Stimulated activated CD4-positive, alpha-beta T cell treated with anti-CD3 and anti-CD28 coated beads, Interleukin-2, amount 100 ng/mL, for 48 hours (primary cell): Measurements from ENCODE around the gene MLXIPL.
"Not testable (repeated sequence)": the region's sequence is repeated elsewhere in the genome, so short reads cannot be mapped to it uniquely, and the experiment has no call there.

Experiments used
- DNase-seq, 2 donors: peaks; one replicate each; pipeline ENCODE4 v3.0.0-alpha.2; 2020

The MLXIPL gene, protein sequence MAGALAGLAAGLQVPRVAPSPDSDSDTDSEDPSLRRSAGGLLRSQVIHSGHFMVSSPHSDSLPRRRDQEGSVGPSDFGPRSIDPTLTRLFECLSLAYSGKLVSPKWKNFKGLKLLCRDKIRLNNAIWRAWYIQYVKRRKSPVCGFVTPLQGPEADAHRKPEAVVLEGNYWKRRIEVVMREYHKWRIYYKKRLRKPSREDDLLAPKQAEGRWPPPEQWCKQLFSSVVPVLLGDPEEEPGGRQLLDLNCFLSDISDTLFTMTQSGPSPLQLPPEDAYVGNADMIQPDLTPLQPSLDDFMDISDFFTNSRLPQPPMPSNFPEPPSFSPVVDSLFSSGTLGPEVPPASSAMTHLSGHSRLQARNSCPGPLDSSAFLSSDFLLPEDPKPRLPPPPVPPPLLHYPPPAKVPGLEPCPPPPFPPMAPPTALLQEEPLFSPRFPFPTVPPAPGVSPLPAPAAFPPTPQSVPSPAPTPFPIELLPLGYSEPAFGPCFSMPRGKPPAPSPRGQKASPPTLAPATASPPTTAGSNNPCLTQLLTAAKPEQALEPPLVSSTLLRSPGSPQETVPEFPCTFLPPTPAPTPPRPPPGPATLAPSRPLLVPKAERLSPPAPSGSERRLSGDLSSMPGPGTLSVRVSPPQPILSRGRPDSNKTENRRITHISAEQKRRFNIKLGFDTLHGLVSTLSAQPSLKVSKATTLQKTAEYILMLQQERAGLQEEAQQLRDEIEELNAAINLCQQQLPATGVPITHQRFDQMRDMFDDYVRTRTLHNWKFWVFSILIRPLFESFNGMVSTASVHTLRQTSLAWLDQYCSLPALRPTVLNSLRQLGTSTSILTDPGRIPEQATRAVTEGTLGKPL

DNA sequence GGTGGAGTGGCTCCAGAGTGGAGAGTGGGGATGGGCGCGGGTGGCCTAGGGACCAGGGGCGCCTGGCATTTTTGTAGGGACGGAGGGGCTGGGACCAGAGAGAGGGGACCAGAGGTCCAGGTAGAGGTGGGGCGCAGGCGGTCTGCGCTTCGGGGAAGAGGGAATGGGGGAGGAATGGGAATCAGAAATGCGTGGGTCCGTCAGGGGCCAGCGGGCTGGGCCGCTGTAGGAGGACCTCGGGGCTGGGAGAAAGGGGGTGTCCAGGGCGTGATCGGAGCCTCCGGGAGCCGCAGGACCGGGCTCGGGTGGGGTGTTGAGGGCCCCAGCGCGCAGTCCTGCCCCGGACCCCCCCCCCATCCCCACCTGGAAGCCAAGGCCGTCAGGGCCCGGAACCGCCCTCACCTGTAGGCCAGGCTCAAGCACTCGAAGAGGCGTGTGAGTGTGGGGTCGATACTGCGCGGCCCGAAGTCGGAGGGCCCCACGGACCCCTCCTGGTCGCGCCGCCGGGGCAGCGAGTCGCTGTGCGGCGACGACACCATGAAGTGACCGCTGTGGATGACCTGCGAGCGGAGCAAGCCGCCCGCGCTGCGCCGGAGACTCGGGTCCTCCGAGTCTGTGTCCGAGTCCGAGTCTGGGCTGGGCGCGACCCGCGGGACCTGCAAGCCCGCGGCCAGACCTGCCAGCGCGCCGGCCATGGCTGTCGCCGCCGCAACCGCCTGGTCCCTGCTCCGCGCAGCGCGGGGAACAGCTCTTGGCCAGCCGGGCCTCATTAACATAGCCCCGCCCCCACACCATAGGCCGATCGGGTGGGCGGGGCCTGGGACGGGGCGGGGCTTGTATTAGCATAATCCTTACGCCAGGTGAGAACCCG is at the start of gene MLXIPL:
Gene MLXIPL (minus strand): TSS at position 725 of the 871 bp plus-strand sequence. CDS start 30 bp downstream, at position 695.
- DNase-seq: peak; percentile 62 to 67

DNA sequence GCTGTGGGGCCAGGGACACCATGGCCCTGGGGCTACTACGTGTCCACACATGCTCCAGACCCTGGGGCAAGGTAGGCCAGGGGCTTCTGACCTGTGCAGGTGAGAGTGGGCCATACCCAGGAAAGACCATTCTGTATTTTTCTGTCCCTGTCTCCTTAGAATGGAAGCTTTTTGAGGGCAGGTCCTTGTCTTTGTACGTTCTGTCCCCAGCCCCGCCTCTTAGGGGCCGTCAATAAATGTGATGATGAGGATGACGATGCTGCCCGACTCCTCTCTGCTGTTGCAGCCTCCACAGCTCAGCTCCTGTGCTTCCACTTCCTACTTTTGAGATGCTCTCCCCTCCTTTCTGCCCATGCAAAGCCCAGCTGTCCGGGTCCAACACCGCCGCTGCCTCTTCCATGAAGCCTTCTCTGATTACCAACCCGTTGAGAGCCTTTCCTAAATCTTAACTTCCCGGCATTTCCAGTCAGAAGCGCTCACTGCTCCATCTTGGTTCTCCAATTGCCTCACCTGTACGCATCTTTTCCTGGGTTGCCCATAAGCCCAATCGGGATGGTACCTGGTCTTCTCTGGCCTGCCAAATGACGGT is 47.6 kb upstream of the MLXIPL start:
- no peak for DNase-seq

DNA sequence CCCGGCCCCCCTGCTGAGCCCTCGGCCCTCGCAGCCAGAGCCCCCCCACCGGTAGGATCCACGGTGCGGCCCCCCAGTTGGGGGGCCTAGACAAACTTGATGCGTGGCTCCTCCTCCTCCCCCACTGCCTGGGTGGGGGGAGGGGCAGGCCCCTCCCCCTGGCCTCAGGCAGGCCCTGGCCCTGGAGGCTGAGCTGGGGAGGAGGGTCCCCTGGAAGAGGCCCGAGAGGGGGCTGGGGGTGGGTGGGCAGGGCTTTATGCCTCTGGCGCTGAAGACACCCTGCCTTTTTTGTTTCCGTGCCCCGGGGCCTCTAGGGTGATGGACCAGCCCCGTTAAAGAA is 47.0 kb upstream of the MLXIPL start:
- no peak for DNase-seq

DNA sequence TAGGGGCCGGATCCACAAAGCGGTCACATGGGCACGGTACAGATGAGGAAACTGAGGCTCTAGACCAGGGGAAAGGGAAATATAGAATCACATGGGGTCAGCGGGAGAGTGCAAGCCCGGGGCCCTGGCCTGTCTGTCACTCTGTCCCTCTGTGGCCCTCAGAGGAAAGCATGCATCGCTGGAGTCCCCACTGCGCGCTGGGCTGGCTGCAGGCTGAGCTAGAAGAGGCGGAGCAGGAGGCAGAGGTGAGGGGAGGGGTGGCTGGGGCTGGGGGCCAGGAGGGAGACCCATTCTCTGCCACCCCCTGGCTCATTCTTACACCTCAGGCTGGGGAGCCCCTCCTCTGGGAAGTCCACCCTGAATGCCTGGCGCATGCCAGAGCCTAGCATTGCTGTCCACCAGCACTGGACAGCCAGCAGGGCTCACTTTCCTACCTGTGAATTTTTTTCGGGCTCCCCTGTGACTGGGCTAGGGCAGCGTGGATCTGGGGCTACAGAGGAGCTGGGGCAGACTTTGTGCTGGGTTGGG is 45.6 kb upstream of the MLXIPL start:
- DNase-seq: no peak

DNA sequence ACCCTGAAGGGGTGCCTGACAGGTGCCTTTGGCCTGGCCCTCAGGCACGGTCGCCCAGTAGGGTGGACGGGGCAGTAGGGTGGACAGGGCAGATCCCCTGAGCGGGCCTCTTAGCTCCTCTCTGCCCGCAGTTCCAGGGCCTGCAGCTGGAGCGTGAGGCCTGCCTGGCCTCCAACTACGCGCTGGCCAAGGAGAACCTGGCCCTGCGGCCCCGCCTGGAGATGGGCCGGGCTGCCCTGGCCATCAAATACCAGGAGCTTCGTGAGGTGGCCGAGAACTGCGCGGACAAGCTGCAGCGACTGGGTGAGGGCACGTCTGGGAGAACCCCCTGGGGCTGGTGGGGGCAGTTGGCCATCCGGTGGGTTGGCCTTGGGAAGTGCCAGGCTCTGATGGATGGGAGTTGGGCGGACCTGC is 45.0 kb upstream of the MLXIPL start:
- DNase-seq: no peak

DNA sequence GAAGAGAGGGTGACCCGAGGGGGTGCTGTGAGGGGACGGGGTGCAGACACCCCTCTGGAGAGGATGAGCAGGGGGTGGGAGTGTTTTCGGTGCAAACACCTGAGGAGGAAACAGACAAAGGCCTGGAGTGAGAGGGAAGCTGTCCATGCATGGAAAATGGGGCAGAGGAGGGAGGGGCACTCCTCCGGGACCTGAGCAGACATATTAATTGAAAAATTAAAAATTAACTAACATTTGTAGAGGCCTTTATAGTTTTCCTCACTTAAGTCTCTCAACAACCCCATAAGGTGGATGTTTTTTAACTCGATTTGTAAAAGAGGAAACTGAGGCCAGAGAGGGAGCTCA is 44.5 kb upstream of the MLXIPL start:
- no peak for DNase-seq

DNA sequence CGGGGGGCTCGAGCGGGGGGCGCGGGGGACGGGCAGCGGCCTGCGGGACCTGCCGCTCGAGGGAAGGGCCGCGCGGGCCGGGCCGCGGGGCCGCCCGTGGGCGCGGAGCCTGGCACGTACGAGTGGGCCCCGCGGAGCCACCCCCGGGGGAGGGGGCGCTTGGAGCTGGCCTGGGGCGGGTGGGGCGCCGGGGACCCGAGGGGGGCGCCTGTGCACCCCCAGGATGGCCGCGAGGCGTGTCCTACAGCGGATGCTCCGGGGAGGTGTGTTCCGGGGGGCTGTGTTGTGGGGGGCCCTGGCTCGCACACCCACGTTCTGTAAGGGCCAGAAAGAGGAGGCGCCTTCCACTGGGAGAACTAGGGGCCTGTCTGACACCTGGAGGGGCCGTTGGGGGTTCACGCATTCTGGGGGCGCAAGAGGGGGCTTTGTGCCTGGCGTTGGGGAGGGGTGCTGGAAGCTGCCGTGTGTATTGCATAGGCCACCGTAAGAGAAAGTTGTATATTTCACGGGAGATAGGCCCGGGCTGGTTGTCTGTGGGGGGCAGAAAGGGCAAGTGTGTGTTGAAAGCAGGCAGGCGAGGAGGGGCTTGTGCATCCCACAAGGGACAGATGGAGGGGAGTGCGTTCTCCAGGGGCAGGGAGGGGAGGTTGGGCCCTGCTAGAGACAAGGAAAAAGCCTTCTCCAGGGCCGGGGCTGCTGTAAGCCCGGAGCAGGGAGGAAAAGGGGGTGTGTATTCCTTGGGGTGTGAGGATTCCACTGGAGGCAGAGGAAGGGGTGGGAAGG is 44.0 kb upstream of the MLXIPL start:
- DNase-seq: no peak

DNA sequence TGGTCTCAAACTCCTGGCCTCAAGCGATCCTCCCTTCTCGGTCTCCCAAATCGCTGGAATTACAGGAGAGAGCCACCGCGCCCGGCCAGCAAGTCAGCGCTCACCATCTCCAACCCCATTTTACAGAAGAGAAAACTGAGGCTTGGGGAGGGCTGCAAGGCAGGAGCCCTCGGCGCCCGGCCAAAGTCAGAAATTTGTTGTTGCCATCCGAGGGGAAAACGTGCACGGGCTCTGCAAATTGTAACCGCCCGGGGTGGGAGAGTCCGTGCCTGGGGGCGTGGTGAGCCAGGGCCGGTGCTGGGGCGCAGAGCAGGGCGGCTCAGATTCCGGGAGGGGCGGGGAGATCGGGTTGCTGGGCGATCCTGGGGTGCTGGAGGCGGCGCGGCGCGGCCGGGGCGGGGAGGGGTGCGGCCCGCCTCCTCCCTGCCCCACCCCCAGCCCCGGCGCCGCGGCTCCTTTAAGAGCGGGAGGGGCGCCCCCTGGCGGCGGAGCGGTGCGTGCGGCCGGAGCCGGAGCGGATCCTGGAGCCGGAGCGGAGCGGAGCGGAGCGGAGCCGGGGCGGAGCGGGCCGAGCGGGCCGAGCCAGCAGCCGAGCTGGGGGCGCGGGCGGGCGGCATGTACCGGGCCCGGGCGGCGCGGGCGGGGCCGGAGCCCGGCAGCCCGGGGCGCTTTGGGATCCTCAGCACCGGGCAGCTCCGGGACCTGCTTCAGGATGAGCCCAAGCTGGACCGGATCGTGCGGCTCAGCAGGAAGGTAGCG is 43.2 kb upstream of the MLXIPL start, which contains the start of gene VPS37D:
Gene VPS37D (plus strand): TSS at position 488 of the 759 bp plus-strand sequence. CDS start 128 bp downstream, at position 616.
- DNase-seq: peak; percentile 95 to 99

DNA sequence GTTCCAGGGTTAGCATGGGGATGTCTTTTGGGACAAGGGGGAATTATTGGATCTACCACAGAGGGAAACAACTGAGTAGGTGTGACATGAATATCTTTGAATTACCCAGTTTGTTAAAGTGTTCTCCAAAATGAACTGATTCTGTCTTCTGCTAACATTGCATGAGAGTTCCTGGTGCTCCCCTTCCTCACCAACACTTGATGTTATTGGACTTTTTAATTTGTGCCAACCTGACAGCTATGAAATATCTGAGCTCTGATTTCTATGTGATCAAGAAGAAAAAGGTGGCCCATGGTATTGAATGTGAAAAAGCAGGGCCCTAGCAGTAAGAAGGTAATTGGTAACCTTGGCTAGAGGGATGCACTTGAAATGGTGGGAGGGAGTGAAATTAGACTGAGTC is 38.7 kb upstream of the MLXIPL start:
- DNase-seq: no peak

DNA sequence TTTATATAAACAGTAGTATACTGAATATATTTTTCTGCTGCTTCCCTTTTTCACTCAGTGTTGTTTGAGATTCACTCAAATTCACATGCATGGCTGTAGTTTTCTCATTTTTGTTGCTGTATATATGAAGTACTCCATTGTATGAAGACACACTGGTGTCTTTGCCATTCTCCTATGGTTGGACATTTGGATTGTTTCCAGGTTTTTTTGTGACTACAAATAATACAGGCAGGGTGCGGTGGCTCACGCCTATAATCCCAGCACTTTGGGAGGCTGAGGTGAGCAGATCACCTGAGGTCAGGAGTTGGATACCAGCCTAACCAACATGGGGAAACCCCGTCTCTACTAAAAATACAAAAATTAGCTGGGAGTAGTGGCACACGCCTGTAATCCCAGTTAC is 36.3 kb upstream of the MLXIPL start:
- not testable (repeated sequence) for DNase-seq

DNA sequence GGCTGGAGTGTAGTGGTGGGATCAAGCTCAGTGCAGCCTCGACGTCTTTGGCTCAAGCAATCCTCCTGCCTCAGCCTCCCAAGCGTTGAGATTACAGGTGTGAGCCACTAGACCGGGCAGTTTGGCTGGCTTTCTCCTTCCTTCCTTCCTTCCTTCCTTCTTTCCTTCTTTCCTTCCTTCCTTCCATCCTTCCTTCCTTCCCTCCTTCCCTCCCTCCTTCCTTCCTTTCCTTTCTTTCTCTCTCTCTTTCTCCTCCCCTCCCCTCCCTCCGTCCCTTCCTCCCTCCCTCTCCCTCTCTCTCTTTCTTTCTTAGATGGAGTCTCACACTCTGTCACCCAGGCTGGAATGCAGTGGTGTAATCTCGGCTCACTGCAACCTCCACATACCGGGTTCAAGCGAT is 35.7 kb upstream of the MLXIPL start:
- DNase-seq: no peak

DNA sequence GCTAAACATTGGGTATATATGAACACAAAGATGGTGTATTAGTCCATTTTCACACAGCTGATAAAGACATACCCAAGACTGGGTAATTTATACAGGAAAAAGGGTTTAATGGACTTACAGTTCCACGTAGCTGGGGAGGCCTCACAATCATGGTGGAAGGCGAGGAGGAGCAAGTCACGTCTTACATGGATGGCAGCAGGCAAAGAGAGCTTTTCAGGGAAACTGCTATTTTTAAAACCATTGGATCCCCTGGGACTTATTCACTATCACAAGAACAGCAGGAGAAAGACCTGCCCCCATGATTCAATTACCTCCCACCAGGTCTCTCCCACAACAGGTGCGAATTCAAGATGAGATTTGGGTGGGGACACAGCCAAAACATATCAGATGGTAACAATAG is 31.0 kb upstream of the MLXIPL start:
- not testable (repeated sequence) for DNase-seq

DNA sequence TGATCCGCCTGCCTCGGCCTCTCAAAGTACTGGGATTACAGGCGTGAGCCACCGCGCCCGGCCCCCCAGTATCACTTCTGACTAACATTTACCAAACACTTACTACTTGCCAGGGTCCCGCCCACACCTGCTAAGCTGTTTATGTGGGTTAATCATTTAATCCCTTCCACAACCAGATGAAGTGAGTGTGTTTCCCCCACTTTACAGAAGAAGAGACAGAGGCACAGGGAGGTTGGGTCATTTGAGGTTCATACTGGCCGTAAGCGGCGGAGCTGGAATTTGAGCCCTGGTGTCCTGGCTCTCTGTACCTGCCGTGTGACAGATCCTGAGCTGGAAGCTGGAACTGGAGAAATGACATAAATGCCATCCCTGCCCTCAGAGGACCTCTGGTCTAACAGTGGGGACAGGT is 28.2 kb upstream of the MLXIPL start:
- no peak for DNase-seq

DNA sequence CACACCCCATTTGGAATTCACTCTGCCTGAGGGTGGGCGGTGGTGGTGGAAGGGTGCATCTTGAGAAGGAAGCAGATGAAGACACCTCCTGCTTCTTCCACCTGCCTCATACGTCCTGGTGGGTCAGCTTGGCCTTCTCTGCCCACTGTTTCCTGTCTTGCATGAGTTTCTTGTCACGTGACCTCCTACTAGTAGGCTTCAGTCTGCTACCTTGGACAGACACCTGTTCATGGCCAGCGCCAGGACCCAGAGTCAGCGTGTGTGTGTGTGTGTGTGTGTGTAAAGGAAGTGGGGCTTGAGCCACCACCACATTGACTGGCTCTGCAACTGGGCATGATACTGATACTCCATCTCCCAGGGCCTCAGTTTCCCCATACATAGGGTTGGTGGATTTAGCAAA is 26.2 kb upstream of the MLXIPL start:
- no peak for DNase-seq

DNA sequence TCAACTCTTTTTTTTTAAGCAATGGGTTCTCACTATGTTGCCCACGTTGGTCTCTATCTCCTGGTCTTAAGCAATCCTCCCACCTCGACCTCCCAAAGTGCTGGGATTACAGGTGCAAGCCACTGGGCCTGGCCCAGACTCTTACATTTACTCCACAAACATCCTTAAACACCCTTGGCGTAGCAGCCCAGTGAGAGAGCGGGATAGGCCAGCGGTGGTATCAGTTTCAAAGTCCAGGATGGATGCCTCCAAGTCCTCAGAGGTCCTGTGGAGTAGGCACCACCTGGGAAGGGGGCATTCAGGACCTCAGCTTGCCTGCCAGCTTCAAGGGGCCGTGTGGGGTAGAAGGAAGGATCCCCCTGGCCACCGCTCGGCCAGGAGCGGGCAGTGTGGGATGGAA is 25.3 kb upstream of the MLXIPL start:
- DNase-seq: no peak

DNA sequence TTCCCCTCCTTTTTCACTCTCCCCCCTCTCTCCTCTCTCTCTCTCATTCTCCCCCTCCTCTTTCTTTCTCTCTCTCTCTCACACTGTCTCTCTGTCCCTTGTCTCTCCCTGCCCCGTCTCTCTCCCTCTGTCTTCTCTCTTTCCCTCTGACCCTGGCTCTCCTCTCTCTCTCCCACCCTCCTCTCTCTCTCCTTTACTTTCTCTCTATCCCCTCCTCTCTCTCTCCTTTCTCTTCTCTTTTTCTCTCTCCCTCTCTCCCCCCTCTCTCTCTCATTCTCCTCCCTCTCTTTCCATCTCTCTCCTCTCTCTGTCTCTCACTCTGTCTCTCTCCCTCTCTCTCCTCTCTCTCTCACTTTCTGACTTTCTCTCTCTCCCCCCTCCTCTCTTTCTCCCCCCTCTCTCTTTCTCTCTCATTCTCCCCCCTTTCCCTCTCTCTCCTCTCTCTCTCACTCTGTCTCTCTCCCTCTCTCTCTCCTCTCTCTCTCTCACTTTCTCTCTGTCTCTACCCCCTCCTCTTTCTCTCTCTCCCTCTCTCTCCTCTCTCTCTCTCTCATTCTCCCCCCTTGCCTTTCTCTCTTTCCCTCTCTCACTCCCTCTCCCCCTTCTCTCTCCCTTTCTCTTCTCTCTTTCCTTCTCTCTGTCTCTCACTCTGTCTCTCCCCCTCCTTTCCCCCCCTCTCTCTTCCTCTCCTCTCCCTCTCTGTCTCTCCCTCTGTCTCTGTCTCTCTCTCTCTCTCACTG is 24.4 kb upstream of the MLXIPL start:
- no peak for DNase-seq

DNA sequence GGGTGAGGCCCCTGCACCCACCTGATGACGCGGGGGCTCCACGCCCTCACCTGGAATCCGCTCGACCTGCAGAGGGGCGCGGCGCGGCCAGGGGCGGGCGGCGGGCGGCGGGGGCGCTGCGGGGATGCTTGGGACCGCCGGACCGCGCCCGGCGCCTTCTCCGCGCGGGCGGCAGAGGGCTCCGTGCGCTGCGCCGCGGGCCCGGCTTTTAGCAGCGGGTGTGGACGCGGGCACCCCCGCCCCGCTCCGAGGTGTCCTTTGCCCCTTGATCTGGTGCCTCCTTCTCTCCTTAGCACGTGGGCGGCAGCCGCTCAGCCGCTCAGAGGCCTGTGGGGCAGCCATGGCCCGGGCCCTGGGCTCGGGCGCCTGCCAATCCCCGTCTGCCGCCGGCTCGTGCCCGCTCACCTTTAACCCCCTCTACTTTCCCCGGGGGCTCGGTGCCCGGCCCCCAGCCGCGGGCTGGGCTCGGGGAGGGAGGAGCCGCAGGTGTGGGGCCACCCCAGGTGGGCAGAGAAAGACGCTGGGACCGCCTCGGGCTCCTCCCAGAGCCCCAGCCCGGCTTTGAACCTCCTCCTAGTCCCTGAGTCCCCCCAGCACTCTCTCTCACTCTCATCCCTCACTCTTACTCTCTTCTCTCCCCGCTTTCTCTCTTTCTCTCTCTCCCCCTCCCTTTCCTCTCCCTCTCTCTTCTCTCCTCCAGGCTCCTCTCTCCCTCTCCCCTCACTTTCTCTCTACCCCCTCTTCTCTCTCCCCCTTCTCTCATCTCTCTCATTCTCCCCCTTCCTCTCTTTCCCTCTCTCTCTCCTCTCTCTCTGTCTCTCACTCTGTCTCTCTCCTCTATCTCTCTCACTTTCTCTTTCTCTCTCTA is 23.6 kb upstream of the MLXIPL start:
- no peak for DNase-seq

DNA sequence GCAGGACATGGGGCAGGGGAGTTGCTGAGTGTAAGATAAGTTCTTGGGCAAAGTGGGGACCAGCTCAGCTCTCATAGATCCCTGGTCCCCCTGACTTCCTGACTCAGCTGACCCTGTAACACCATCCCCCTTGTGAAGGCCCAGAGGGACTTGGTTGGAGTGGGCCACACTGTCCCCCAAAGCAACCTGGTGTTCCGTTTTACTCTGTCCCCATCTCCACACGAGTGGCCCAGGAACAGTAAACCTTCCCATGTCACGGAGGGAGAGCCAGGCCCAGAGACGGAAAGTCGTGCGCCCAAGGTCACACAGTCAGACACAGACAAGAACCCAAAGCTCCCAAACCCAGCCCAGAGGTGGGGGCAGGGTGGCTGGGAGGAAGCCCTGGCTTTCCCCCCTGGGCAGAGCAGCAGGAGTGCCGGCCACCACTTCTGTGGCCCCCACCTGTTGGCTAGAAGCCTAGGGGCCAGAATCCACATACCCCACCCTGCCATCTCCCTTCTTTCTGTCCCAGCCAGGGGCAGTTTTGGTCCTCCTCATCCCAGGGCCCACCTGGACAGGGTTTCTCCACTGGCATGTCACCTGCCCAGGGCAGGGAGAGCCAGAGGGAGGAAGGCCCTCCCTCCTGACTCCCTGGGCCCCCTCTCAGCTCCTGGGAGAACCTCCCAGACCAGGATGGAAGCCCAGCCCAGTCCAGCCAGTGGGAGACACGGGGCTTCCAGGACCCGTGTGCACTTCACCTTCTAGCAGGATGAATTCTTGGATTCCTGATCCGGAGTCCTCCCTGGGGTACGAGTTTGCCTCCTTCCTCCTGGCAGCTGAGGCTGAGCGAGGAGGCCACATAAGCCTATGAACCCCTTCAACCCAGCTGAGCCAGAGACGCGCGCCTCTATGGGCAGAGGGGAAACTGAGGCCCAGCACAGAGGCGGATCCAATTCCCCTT is 22.7 kb upstream of the MLXIPL start:
- no peak for DNase-seq
